ENCODE data around the gene TMCC1.
A peak's percentile ranks its signal among the peaks of the same experiment; 100 is the strongest.

TMCC1 gene

DNA sequence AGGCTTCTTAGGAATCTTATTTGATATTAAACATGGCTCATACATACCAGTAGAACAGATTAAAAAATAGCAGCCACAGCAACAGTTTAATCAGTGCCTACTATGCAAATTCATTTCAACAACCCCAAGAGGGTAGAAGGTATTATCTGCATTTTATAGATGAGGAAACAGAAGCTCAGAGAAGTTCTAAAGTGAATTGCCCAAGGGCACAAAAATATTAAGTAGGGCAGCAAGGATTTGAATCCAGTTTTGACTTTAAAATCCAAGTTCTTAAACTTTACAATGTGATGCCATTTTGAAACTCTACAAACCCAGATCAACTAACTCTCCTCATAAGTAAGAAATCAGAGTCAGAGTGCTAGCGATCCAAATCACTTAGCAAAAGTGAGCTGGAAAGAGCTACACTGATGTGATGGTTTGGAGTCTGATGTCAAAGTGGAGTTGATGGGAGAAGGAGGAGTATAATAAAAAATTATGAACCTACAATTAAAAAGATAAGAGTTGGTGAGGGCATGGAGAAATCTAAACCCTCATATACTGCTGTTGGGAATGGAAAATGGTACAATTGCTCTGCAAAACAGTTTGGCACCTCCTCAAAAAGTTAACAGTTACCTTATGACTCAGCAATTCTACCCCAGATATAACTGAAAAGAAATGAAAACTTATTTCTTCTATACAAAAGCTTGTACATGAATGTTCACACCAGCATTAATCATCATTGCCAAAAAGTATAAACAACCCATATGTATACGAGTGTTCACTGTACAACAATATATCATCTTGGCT, 236.1 kb downstream of the TMCC1 start:
- TF ChIP-seq ZNF8 (CRISPR knock-in tag; IDR thresholded peaks at IDR 0.05), result no peak
- TF ChIP-seq, protein P1, sequence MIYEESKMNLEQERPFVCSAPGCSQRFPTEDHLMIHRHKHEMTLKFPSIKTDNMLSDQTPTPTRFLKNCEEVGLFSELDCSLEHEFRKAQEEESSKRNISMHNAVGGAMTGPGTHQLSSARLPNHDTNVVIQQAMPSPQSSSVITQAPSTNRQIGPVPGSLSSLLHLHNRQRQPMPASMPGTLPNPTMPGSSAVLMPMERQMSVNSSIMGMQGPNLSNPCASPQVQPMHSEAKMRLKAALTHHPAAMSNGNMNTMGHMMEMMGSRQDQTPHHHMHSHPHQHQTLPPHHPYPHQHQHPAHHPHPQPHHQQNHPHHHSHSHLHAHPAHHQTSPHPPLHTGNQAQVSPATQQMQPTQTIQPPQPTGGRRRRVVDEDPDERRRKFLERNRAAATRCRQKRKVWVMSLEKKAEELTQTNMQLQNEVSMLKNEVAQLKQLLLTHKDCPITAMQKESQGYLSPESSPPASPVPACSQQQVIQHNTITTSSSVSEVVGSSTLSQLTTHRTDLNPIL (CRISPR knock-in tag; IDR thresholded peaks at IDR 0.05; ENCODE audit: low read depth), result no peak
- no peak for TF ChIP-seq BACH2 (CRISPR knock-in tag; IDR thresholded peaks at IDR 0.05; ENCODE audit: borderline replicate concordance)
- TF ChIP-seq TCF4 (CRISPR knock-in tag; IDR thresholded peaks at IDR 0.05; ENCODE audit: borderline replicate concordance), result no peak
- no peak for TF ChIP-seq SNAI2 (CRISPR knock-in tag; IDR thresholded peaks at IDR 0.05)
- peak; percentile 16; the same call in 1 of the 3 replicates for ATAC-seq

- TF ChIP-seq ZFP3 (CRISPR knock-in tag; IDR thresholded peaks at IDR 0.05) (no peak), CSDC2 (CRISPR knock-in tag; IDR thresholded peaks at IDR 0.05) (no peak), ARNTL (CRISPR knock-in tag; IDR thresholded peaks at IDR 0.05; ENCODE audit: borderline replicate concordance, low read depth) (no peak), TOX (CRISPR knock-in tag; IDR thresholded peaks at IDR 0.05; ENCODE audit: borderline replicate concordance) (no peak), ZC3H10 (CRISPR knock-in tag; IDR thresholded peaks at IDR 0.05) (no peak), GLIS3 (CRISPR knock-in tag; IDR thresholded peaks at IDR 0.05) (no peak), ZNF70 (CRISPR knock-in tag; IDR thresholded peaks at IDR 0.05) (no peak), POU6F1 (CRISPR knock-in tag; IDR thresholded peaks at IDR 0.05; ENCODE audit: borderline replicate concordance, low read depth) (no peak), SNAI2 (CRISPR knock-in tag; IDR thresholded peaks at IDR 0.05) (no peak), RARB (CRISPR knock-in tag; IDR thresholded peaks at IDR 0.05) (no peak), ZFP30 (CRISPR knock-in tag; IDR thresholded peaks at IDR 0.05) (no peak), BACH2 (CRISPR knock-in tag; IDR thresholded peaks at IDR 0.05; ENCODE audit: borderline replicate concordance) (no peak)
- TF ChIP-seq, protein P1 (CRISPR knock-in tag; IDR thresholded peaks at IDR 0.05; ENCODE audit: low read depth), result no peak
- TF ChIP-seq, protein P2, sequence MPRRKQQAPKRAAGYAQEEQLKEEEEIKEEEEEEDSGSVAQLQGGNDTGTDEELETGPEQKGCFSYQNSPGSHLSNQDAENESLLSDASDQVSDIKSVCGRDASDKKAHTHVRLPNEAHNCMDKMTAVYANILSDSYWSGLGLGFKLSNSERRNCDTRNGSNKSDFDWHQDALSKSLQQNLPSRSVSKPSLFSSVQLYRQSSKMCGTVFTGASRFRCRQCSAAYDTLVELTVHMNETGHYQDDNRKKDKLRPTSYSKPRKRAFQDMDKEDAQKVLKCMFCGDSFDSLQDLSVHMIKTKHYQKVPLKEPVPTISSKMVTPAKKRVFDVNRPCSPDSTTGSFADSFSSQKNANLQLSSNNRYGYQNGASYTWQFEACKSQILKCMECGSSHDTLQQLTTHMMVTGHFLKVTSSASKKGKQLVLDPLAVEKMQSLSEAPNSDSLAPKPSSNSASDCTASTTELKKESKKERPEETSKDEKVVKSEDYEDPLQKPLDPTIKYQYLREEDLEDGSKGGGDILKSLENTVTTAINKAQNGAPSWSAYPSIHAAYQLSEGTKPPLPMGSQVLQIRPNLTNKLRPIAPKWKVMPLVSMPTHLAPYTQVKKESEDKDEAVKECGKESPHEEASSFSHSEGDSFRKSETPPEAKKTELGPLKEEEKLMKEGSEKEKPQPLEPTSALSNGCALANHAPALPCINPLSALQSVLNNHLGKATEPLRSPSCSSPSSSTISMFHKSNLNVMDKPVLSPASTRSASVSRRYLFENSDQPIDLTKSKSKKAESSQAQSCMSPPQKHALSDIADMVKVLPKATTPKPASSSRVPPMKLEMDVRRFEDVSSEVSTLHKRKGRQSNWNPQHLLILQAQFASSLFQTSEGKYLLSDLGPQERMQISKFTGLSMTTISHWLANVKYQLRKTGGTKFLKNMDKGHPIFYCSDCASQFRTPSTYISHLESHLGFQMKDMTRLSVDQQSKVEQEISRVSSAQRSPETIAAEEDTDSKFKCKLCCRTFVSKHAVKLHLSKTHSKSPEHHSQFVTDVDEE (CRISPR knock-in tag; IDR thresholded peaks at IDR 0.05), result no peak
- TF ChIP-seq, protein P3, sequence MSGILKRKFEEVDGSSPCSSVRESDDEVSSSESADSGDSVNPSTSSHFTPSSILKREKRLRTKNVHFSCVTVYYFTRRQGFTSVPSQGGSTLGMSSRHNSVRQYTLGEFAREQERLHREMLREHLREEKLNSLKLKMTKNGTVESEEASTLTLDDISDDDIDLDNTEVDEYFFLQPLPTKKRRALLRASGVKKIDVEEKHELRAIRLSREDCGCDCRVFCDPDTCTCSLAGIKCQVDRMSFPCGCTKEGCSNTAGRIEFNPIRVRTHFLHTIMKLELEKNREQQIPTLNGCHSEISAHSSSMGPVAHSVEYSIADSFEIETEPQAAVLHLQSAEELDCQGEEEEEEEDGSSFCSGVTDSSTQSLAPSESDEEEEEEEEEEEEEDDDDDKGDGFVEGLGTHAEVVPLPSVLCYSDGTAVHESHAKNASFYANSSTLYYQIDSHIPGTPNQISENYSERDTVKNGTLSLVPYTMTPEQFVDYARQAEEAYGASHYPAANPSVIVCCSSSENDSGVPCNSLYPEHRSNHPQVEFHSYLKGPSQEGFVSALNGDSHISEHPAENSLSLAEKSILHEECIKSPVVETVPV (CRISPR knock-in tag; IDR thresholded peaks at IDR 0.05), result no peak
- ATAC-seq, result no peak
Observed at GRCh38 chr3:129656659-129657247, 236.8 kb downstream of the TMCC1 start.

- no peak for TF ChIP-seq ESRRG (CRISPR knock-in tag; IDR thresholded peaks at IDR 0.05)
- no peak for TF ChIP-seq BACH2 (CRISPR knock-in tag; IDR thresholded peaks at IDR 0.05; ENCODE audit: borderline replicate concordance)
- TF ChIP-seq OSR1 (CRISPR knock-in tag; IDR thresholded peaks at IDR 0.05), result no peak
- TF ChIP-seq ZNF565 (CRISPR knock-in tag; conservative IDR thresholded peaks at IDR 0.05; ENCODE audit: low read depth), result no peak
- TF ChIP-seq ARNTL (CRISPR knock-in tag; IDR thresholded peaks at IDR 0.05; ENCODE audit: borderline replicate concordance, low read depth), result no peak
- TF ChIP-seq, protein P3 (CRISPR knock-in tag; IDR thresholded peaks at IDR 0.05), result no peak
- TF ChIP-seq, protein P1 (CRISPR knock-in tag; IDR thresholded peaks at IDR 0.05; ENCODE audit: low read depth), result no peak
- TF ChIP-seq, protein P2 (CRISPR knock-in tag; IDR thresholded peaks at IDR 0.05), result no peak
- no peak for TF ChIP-seq ZFP3 (CRISPR knock-in tag; IDR thresholded peaks at IDR 0.05)
- no peak for ATAC-seq
Observed at GRCh38 chr3:129655291-129655700, 238.2 kb downstream of the TMCC1 start.
